Fibroblast of lung (primary cell): Measurements from ENCODE around the gene MRPS34. TPM values are rescaled to one million over a fixed set of nuclear protein-coding genes. Genes with fewer than 3 reads are reported as not detected.
"Not testable (repeated sequence)": the region's sequence is repeated elsewhere in the genome, so short reads cannot be mapped to it uniquely, and the experiment has no call there.

ENCODE experiments used
- DNase-seq, 2 donors: peaks; one replicate each; pipeline versions ENCODE4 v3.0.0 to v3.0.0-alpha.2; 2010; ENCODE audit warnings: low read depth in 2 of 2
- H2AFZ ChIP-seq: 2 replicates; pipeline ENCODE4 v1.5.1; 2012; ENCODE audit warnings: low read length, control low read depth, inconsistent platforms
- H3K27ac ChIP-seq: 2 replicates; pipeline ENCODE4 v1.5.1; 2011; ENCODE audit warnings: low read length, control low read depth; ENCODE audit not compliant: insufficient read depth
- H3K27me3 ChIP-seq: 2 replicates; pipeline ENCODE4 v1.5.1; 2011; ENCODE audit warnings: mild to moderate bottlenecking, low read length; ENCODE audit not compliant: control insufficient read depth, insufficient read depth
- H3K36me3 ChIP-seq: 2 replicates; pipeline ENCODE4 v1.5.1; 2011; ENCODE audit warnings: low read length; ENCODE audit not compliant: control insufficient read depth, insufficient read depth
- H3K4me1 ChIP-seq: 2 replicates; pipeline ENCODE4 v1.5.1; 2011; ENCODE audit warnings: low read length; ENCODE audit not compliant: control insufficient read depth, insufficient read depth; ENCODE audit errors: extremely low read depth
- H3K4me2 ChIP-seq: 2 replicates; pipeline ENCODE4 v1.5.1; 2011; ENCODE audit warnings: low read length, control low read depth; ENCODE audit not compliant: insufficient read depth; ENCODE audit errors: extremely low read depth
- H3K4me3 ChIP-seq, 4 experiments: fragments of 200-600 bp in 1 of 4; sonication (generic) in 1 of 4; replicated peaks in 1 of 4; 2 replicates each; pipeline ENCODE4 v1.5.1; 2011 to 2016; ENCODE audit warnings: low read length in 4 of 4, low read depth in 3 of 4, mild to moderate bottlenecking in 3 of 4, control low read depth in 2 of 4, inconsistent platforms in 1 of 4, mixed read lengths in 1 of 4; ENCODE audit not compliant: insufficient read depth in 1 of 4; ENCODE audit errors: control extremely low read depth in 1 of 4
- H3K79me2 ChIP-seq: 2 replicates; pipeline ENCODE4 v1.5.1; 2012; ENCODE audit warnings: mild to moderate bottlenecking, low read length, inconsistent platforms; ENCODE audit not compliant: control insufficient read depth, insufficient read depth
- H3K9ac ChIP-seq: 2 replicates; pipeline ENCODE4 v1.5.1; 2011; ENCODE audit warnings: mild to moderate bottlenecking, low read length, control low read depth; ENCODE audit not compliant: insufficient read depth
- H3K9me3 ChIP-seq: 2 replicates; pipeline ENCODE4 v1.5.1; 2012; ENCODE audit warnings: low read depth, low read length; ENCODE audit not compliant: control insufficient read depth, insufficient read depth
- H4K20me1 ChIP-seq: 2 replicates; pipeline ENCODE4 v1.5.1; 2011; ENCODE audit warnings: low read length; ENCODE audit not compliant: control insufficient read depth, insufficient read depth; ENCODE audit errors: extremely low read depth
- CTCF ChIP-seq, 2 donors: IDR thresholded peaks in 1 of 2; conservative IDR thresholded peaks in 1 of 2; 1 replicate in 1 of 2; 2 replicates in 1 of 2; pipeline ENCODE4 v1.5.1; 2011 to 2012; ENCODE audit warnings: low read length in 2 of 2, control low read depth in 1 of 2, inconsistent platforms in 1 of 2, low read depth in 1 of 2, mild to moderate bottlenecking in 1 of 2
- EZH2 ChIP-seq: IDR thresholded peaks from 2 replicates; pipeline ENCODE4 v1.5.1; 2012; ENCODE audit warnings: low read length, control low read depth, mild to moderate bottlenecking; ENCODE audit errors: missing control alignments
- polyA plus RNA-seq, 2 donors: library from polyadenylated mRNA; depleted of rRNA in 1 of 2; stranded (reverse) in 1 of 2; unstranded in 1 of 2; fragments of >200 nt; gene quantifications; 2 replicates each; pipeline ENCODE4 v1.2.1, GENCODE V29; 2011 to 2012; ENCODE audit warnings: missing spikeins in 1 of 2
- total RNA-seq: library from RNA; depleted of rRNA; stranded (reverse); fragments of >200 nt; gene quantifications from 2 replicates; pipeline ENCODE4 v1.2.1, GENCODE V29; 2014

Gene MRPS34
- total and polyA plus RNA-seq, 2 donors (not counting 1 experiment from before 2014, with no cell fraction given) = 40.1 to 74.3 TPM

DNA sequence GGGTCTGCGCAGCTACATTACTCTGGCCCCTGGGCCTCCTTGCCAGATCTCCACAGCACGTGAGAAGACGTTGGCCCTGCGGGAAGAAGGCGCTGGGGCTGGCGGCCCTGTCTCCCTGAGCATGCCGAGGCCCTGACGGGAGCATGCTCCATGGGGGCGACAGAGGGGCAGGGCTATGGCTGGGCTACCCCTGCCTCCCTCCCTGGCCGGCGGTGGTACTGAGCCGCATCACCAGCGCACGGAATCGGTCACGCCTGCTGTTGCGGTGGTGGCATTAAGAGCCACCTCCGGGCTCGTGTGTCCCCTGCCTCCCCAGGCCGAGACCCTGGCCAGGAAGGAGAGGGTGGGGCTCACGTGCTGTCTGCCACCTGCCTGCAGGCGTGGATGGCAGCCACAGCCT lies 38.8 kb downstream of the MRPS34 start:
- TF ChIP-seq EZH2 (no peak), CTCF (conservative IDR thresholded peaks at IDR 0.05 in 1 of 2, IDR thresholded peaks at IDR 0.05 in 1 of 2; ENCODE audit: low read depth in 1 of 2, low read length in 2 of 2) (no peak)

GRCh38 chr16:1732551-1732987 lies 40.4 kb downstream of the MRPS34 start:
- H3K36me3 ChIP-seq = peaks cover 25% of the 10 kb centered on the region
- not testable (repeated sequence) for H3K9ac ChIP-seq, H3K4me2 ChIP-seq, H4K20me1 ChIP-seq, H3K9me3 ChIP-seq, H3K4me3 ChIP-seq, H3K27ac ChIP-seq, H3K27me3 ChIP-seq, H2AFZ ChIP-seq, H3K79me2 ChIP-seq, H3K4me1 ChIP-seq, DNase-seq

More for the DNA sequence above, 38.8 kb downstream of the MRPS34 start:
- Histone ChIP-seq H3K9me3 (peaks cover 8% of the 10 kb centered on the region), H3K79me2 (peaks cover 2% of the 10 kb centered on the region), H4K20me1 (no peaks in the 10 kb centered on the region), H3K4me1 (no peaks in the 10 kb centered on the region), H3K36me3 (peaks cover 18% of the 10 kb centered on the region), H3K4me2 (no peak overlapping the region), H3K4me3 (no peak overlapping the region), H3K27ac (no peak overlapping the region), H3K27me3 (no peaks in the 10 kb centered on the region), H3K9ac (no peak overlapping the region), H2AFZ (no peak overlapping the region)
- no peak for DNase-seq

DNA sequence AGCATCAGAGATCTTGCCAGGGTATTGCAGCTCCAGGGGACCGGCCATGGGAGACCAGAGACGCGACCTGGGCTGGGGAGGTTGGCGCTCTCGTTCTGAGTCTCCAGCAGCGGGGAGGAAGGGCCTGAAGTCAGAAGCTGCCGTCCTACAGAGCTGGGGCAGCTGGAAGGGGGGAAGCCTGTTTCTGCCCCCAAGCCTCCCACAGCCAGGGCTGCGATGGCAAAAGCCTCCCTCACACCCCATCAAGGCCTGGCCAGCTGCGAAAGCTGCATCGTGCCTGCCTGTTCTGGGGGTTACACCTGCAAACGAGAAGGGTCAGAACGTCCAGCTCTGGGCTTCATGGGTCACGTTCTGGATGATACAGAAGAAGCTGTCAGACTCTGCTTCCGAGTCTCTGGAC lies 40.9 kb downstream of the MRPS34 start:
- Histone ChIP-seq H3K27ac (no peak overlapping the region), H3K4me1 (no peaks in the 10 kb centered on the region), H4K20me1 (no peaks in the 10 kb centered on the region), H3K9me3 (peaks cover 4% of the 10 kb centered on the region), H3K79me2 (peaks cover 5% of the 10 kb centered on the region), H3K4me2 (no peak overlapping the region), H2AFZ (no peak overlapping the region), H3K36me3 (peaks cover 30% of the 10 kb centered on the region), H3K4me3 (no peak overlapping the region), H3K9ac (no peak overlapping the region), H3K27me3 (no peaks in the 10 kb centered on the region)
- TF ChIP-seq EZH2 (no peak), CTCF (conservative IDR thresholded peaks at IDR 0.05 in 1 of 2, IDR thresholded peaks at IDR 0.05 in 1 of 2; ENCODE audit: low read depth in 1 of 2, low read length in 2 of 2) (no peak)
- no peak for DNase-seq
